Endothelial cell of umbilical vein (primary cell): ENCODE data around the gene ZC3H18. TPM values are rescaled to one million over a fixed set of nuclear protein-coding genes. Genes with fewer than 3 reads are reported as not detected.

Experiments used
- BruUV-seq: library from RNA; stranded (reverse); fragments of 400-500 nt; replicated peaks from 2 replicates; lab custom pipeline; 2021; lab: Mats Ljungman, UMichigan
- CTCF ChIA-PET: fragments of 300-600, 350-600 bp; sonication (Branson Sonifier 250); formaldehyde crosslinking; loops from one replicate; lab custom pipeline; 2021; ENCODE audit warnings: antibody characterized with exemption, inconsistent platforms; lab: Charles Lee
- POLR2A ChIA-PET: fragments of 300-600, 350-600 bp; sonication (Branson Sonifier 250); formaldehyde crosslinking; loops from one replicate; lab custom pipeline; 2021; ENCODE audit warnings: antibody characterized with exemption, inconsistent platforms; lab: Charles Lee
- DNase-seq: peaks from one replicate; pipeline ENCODE4 v3.0.0-alpha.2; 2011; ENCODE audit warnings: low read depth, low spot score
- FAIRE-seq: peaks from 2 replicates; lab custom pipeline; 2011; peaks lifted over from hg19 to GRCh38; lab: Jason Lieb, UNC
- H2AFZ ChIP-seq: 2 replicates; pipeline ENCODE4 v1.6.0; 2012; ENCODE audit warnings: low read depth, low read length, control low read depth, inconsistent platforms
- H3K27ac ChIP-seq: 2 replicates; pipeline ENCODE4 v1.5.1; 2011; ENCODE audit warnings: low read depth, mild to moderate bottlenecking, control low read depth, low read length, moderate library complexity; ENCODE audit not compliant: insufficient read depth
- H3K27me3 ChIP-seq, 2 experiments: 2 replicates each; pipeline versions ENCODE4 v1.6.0 to v1.6.1; 2011; ENCODE audit warnings: low read length in 2 of 2, mixed read lengths in 1 of 2; ENCODE audit not compliant: control insufficient read depth in 2 of 2, insufficient read depth in 2 of 2
- H3K36me3 ChIP-seq, 2 experiments: 2 replicates in 1 of 2; 3 replicates in 1 of 2; pipeline ENCODE4 v1.5.1; 2011; ENCODE audit warnings: low read length in 2 of 2, mild to moderate bottlenecking in 1 of 2, moderate library complexity in 1 of 2; ENCODE audit not compliant: control insufficient read depth in 2 of 2, insufficient read depth in 2 of 2; ENCODE audit errors: extremely low read depth in 1 of 2
- H3K4me1 ChIP-seq: 3 replicates; pipeline ENCODE4 v1.5.1; 2011; ENCODE audit warnings: mild to moderate bottlenecking, low read length; ENCODE audit not compliant: control insufficient read depth, insufficient read depth; ENCODE audit errors: extremely low read depth
- H3K4me2 ChIP-seq: 2 replicates; pipeline ENCODE4 v1.6.1; 2011; ENCODE audit warnings: low read length, control low read depth, mixed read lengths; ENCODE audit not compliant: insufficient read depth
- H3K4me3 ChIP-seq, 3 experiments: fragments of 200-600 bp in 1 of 3; sonication (generic), shearing (Covaris generic) in 1 of 3; replicated peaks in 1 of 3; 2 replicates each; pipeline ENCODE4 v1.5.1; 2011 to 2016; ENCODE audit warnings: control low read depth in 3 of 3, low read length in 3 of 3, mild to moderate bottlenecking in 2 of 3, inconsistent platforms in 1 of 3, low read depth in 1 of 3, moderate library complexity in 1 of 3; ENCODE audit not compliant: insufficient read depth in 1 of 3
- H3K79me2 ChIP-seq: 2 replicates; pipeline ENCODE4 v1.6.0; 2012; ENCODE audit warnings: low read length, inconsistent platforms; ENCODE audit not compliant: control insufficient read depth, insufficient read depth
- H3K9ac ChIP-seq: replicated peaks from 2 replicates; pipeline ENCODE3; 2011; ENCODE audit warnings: low read length, control low read depth; ENCODE audit not compliant: insufficient read depth; ENCODE audit errors: extremely low read depth
- H3K9me1 ChIP-seq: replicated peaks from 3 replicates; pipeline ENCODE4 v1.6.0; 2011; ENCODE audit warnings: mild to moderate bottlenecking, low read length; ENCODE audit not compliant: control insufficient read depth, insufficient read depth; ENCODE audit errors: extremely low read depth
- H3K9me3 ChIP-seq: replicated peaks from 2 replicates; pipeline ENCODE4 v1.5.1; 2012; ENCODE audit warnings: low read length, inconsistent platforms; ENCODE audit not compliant: control insufficient read depth, insufficient read depth
- H4K20me1 ChIP-seq: replicated peaks from 2 replicates; pipeline ENCODE3; 2011; ENCODE audit warnings: mild to moderate bottlenecking, low read length; ENCODE audit not compliant: control insufficient read depth, insufficient read depth; ENCODE audit errors: extremely low read depth
- CTCF ChIP-seq, 2 donors: IDR thresholded peaks; 1 replicate in 1 of 2; 2 replicates in 1 of 2; pipeline ENCODE4 v1.5.1; 2011; ENCODE audit warnings: low read length in 2 of 2, mild to moderate bottlenecking in 2 of 2, moderate library complexity in 2 of 2, control low read depth in 1 of 2, inconsistent platforms in 1 of 2, low read depth in 1 of 2; ENCODE audit not compliant: insufficient read depth in 1 of 2; ENCODE audit errors: extremely low read depth in 1 of 2
- EZH2 ChIP-seq: IDR thresholded peaks from 2 replicates; pipeline ENCODE4 v1.6.1; 2012; ENCODE audit warnings: borderline replicate concordance, low read depth, mild to moderate bottlenecking, moderate library complexity, low read length, inconsistent platforms; ENCODE audit not compliant: severe bottlenecking
- FOS ChIP-seq: IDR thresholded peaks from 2 replicates; pipeline ENCODE4 v1.6.1; 2011; ENCODE audit warnings: mild to moderate bottlenecking, low read length, moderate library complexity, borderline replicate concordance; ENCODE audit not compliant: insufficient read depth
- GATA2 ChIP-seq: IDR thresholded peaks from 2 replicates; pipeline ENCODE4 v1.7.0; 2011; ENCODE audit warnings: low read depth, mild to moderate bottlenecking, moderate library complexity, mixed read lengths, low read length; ENCODE audit not compliant: insufficient read length, insufficient read depth
- JUN ChIP-seq: IDR thresholded peaks from 2 replicates; pipeline ENCODE4 v1.6.1; 2011; ENCODE audit warnings: borderline replicate concordance, low read depth; ENCODE audit not compliant: insufficient read length, insufficient read depth
- MAX ChIP-seq: IDR thresholded peaks from 2 replicates; pipeline ENCODE4 v1.6.1; 2011; ENCODE audit not compliant: insufficient read depth, insufficient read length
- MYC ChIP-seq: IDR thresholded peaks from one replicate; pipeline ENCODE4 v1.6.1; 2011; ENCODE audit warnings: mild to moderate bottlenecking, low read depth, low read length
- POLR2A ChIP-seq: IDR thresholded peaks from 2 replicates; pipeline ENCODE4 v1.6.1; 2012; ENCODE audit warnings: low read depth, mild to moderate bottlenecking, control low read depth, low read length
- POLR2AphosphoS5 ChIP-seq: IDR thresholded peaks from 2 replicates; pipeline ENCODE4 v1.6.1; 2012; ENCODE audit warnings: low read depth, mild to moderate bottlenecking, control low read depth, low read length, moderate library complexity; ENCODE audit not compliant: insufficient read depth
- dilution Hi-C: fragments of 300-500 bp; cut with MboI; formaldehyde crosslinking; loops from one replicate; pipeline ENCODE4 v1.15.0; 2019; ENCODE audit warnings: low sequenced_read_pairs; ENCODE audit not compliant: extremely low pct_ligation_motif_present
- intact Hi-C: fragments of 100-400 bp; cut with micrococcal nuclease; formaldehyde crosslinking; loops from one replicate; pipeline ENCODE4 v1.10.0; 2022
- polyA plus RNA-seq, 4 experiments: library from polyadenylated mRNA; depleted of rRNA in 3 of 4; stranded (reverse) in 3 of 4; unstranded in 1 of 4; fragments of >200 nt; gene quantifications; 2 replicates each; pipeline versions ENCODE4 v1.2.1 to v1.2.3, GENCODE V29; 2011 to 2012; ENCODE audit warnings: missing spikeins in 1 of 4
- total RNA-seq: library from RNA; stranded (reverse); gene quantifications from 2 replicates; pipeline ENCODE4 v1.2.3, GENCODE V29; 2021

ZC3H18 gene
- total and polyA plus RNA-seq, 2 donors (not counting 3 experiments of a cell fraction or from before 2014, with no cell fraction given), result 12.1 to 52.8 TPM

GRCh38 chr16:88524274-88524972 lies 45.8 kb upstream of the ZC3H18 start:
- POLR2A ChIA-PET, result no interaction called here
- dilution Hi-C loops, result no loop called here

More at GRCh38 chr16:88524274-88524972, 45.8 kb upstream of the ZC3H18 start:
- no peak for FAIRE-seq
- no peak overlapping the region for H3K4me2 ChIP-seq
- no peaks in the 10 kb centered on the region for H3K27me3 ChIP-seq
- H3K79me2 ChIP-seq, result no peaks in the 10 kb centered on the region
- TF ChIP-seq MAX, result no peak
- TF ChIP-seq POLR2A, result no peak
- no peak for TF ChIP-seq CTCF (IDR thresholded peaks at IDR 0.05; ENCODE audit: extremely low read depth in 1 of 2, insufficient read depth in 1 of 2, low read depth in 1 of 2, low read length in 2 of 2)
- no peak for TF ChIP-seq MYC
- no peak for TF ChIP-seq EZH2
- TF ChIP-seq FOS, result no peak
- no peak for TF ChIP-seq JUN
- no peak for TF ChIP-seq GATA2
- TF ChIP-seq POLR2AphosphoS5, result no peak
- CTCF ChIA-PET, result interaction anchor here (0.8 kb wide), 1 partner anchor 87 kb away, joined by 3 read pairs; no protein-coding TSS in a partner anchor
- H4K20me1 ChIP-seq, result no peaks in the 10 kb centered on the region
- H3K4me3 ChIP-seq, result no peak overlapping the region
- no peak overlapping the region for H3K9ac ChIP-seq
- no peak overlapping the region for H2AFZ ChIP-seq
- no peak for DNase-seq
- no peak overlapping the region for H3K27ac ChIP-seq
- no peaks in the 10 kb centered on the region for H3K9me1 ChIP-seq
- H3K4me1 ChIP-seq, result peaks cover 20% of the 10 kb centered on the region
- intact Hi-C loops, result no loop called here
- H3K9me3 ChIP-seq, result no peaks in the 10 kb centered on the region
- no TSS peak for BruUV-seq
- H3K36me3 ChIP-seq, result no peaks in the 10 kb centered on the region
